ENCODE data around the gene GLTP.
"Not testable (repeated sequence)": the region's sequence is repeated elsewhere in the genome, so short reads cannot be mapped to it uniquely, and the experiment has no call there.

Gene GLTP

GRCh38 chr12:109880043-109880931, at the start of gene GLTP:
GLTP (minus strand) TSS chr12:109880541; CDS start chr12:109880374, 167 bp downstream.
- peak; percentile 86 for DNase-seq

DNA sequence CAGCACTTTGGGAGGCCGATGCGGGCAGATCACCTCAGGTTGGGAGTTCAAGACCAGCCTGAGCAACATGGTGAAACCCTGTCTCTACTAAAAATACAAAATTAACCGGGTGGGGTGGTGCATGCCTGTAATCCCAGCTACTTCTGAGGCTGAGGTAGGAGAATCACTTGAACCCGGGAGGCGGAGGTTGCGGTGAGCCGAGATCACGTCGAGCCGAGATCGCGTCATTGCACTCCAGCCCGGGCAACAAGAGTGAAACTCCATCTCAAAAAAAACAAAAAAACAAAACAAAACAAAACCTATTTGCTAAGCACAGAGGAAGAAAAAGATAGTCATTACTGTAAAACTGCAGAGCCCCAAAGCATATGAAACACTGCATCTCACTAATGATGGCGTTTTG, 49.0 kb upstream of the GLTP start:
- DNase-seq, result not testable (repeated sequence)

- DNase-seq, result no peak
These were observed 47.8 kb upstream of the GLTP start for GRCh38 chr12:109928058-109928656.

- DNase-seq, result peak; percentile 9
These were observed 47.3 kb upstream of the GLTP start for GRCh38 chr12:109927622-109928021.

GRCh38 chr12:109926488-109927210, 46.3 kb upstream of the GLTP start:
- DNase-seq, result no peak

- DNase-seq, result no peak
These were observed 45.7 kb upstream of the GLTP start for GRCh38 chr12:109926016-109926415.

GRCh38 chr12:109925185-109925840, 45.0 kb upstream of the GLTP start:
- no peak for DNase-seq

DNA sequence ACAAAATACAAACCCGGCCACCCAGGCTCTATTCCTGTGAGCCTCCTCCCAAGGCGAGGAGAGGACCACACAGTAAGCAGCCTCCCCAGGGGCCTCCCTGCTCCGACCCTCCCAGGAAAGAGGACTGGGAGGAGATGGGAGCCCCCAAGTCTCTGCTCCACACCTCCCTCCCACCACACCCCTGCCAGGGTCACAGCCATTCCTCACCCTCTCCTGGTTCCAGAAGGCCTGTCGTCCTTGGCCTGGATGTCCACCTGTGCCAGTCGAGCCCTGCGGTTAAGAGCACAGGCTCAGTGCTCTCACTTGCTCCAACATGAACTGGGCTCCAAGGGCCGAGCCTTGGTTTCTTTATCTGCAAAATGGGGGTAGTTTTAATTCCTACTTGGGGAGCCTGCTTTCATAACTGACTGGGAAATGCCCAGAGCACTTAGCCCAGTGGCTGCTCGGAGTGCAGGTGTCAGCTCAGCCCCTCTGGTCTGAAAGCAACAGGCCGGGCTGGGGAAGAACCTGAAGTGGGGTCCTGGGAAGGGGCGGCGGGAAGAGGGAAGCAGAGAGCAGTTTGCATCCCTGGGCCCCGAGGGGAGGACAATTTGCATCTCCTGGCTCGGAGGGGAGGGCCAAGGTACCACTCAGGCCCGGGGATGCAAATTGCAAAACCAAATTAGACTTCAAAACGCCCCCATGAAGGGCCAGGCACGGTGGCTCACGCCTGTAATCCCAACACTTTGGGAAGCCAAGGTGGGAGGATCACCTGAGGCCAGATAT, 43.3 kb upstream of the GLTP start:
- DNase-seq, result no peak

DNA sequence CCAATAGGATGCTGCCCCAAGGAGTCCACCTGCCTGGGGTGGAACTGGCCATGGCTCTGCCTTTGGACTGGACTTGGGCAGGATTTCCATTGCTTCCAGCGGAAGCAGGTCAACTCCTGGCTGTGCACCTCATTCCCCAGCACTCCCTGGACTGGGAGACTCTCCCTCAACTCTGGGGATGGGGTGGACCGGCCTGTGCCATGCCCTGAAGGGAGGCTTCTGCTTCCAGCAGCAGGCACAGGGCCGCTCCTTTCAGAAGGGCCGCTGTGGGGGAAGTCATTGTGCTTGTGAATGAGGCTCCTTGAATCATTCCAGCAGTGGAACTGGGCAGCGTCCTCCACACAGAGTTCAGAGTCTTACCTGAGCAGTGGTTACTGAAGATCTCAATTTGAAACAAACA, 42.7 kb upstream of the GLTP start:
- no peak for DNase-seq

GRCh38 chr12:109921982-109922381, 41.6 kb upstream of the GLTP start:
- no peak for DNase-seq

- no peak for DNase-seq
These were observed 40.0 kb upstream of the GLTP start for GRCh38 chr12:109920261-109920780.

- DNase-seq, result no peak
These were observed 39.1 kb upstream of the GLTP start for GRCh38 chr12:109919456-109919855.

GRCh38 chr12:109916045-109916444, 35.7 kb upstream of the GLTP start:
- no peak for DNase-seq

- DNase-seq, result no peak
These were observed 35.1 kb upstream of the GLTP start for GRCh38 chr12:109915171-109916040.

DNA sequence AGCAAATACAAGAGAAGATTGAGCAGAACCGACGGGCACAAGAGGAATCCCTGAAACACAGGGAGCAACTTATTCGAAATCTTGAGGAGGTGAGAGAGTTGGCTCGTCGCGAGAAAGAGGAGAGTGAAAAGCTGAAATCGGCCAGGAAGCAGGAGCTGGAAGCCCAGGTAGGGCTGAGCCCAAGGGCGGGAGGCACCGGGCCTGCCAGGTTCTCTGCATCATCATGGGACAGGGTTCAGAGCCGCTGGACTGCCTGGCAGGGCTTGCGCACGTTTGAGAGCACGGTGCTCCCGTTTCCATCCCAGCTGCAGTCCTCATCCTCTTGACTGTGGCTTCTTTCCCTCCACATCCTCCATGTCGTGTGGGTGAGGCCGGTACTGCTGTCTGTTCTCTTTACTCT, 34.1 kb upstream of the GLTP start:
- DNase-seq, result no peak

GRCh38 chr12:109912855-109913321, 32.5 kb upstream of the GLTP start:
- DNase-seq, result no peak

GRCh38 chr12:109910969-109911348, 30.6 kb upstream of the GLTP start:
- DNase-seq, result no peak

GRCh38 chr12:109910254-109910968, 30.1 kb upstream of the GLTP start:
- no peak for DNase-seq

DNA sequence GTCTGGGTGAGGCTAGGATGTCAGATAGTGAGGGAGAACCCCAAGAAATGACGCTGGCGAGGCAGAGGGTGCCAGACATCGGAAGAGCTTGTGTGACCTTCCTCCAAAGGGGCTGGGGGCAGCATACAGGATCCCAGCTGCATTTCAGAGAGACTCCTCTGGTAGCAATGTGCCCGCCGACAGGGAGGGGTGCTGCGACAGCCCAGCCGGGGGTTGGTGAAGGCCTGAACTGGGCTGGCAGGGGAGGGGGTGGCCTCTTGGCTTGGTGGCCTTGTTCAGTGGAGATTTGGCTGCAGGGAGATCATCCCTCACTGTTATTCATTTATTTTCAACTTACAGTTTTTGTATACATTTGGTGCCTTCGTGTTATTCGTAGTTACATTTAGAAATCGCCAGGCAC, 25.0 kb upstream of the GLTP start:
- no peak for DNase-seq

DNA sequence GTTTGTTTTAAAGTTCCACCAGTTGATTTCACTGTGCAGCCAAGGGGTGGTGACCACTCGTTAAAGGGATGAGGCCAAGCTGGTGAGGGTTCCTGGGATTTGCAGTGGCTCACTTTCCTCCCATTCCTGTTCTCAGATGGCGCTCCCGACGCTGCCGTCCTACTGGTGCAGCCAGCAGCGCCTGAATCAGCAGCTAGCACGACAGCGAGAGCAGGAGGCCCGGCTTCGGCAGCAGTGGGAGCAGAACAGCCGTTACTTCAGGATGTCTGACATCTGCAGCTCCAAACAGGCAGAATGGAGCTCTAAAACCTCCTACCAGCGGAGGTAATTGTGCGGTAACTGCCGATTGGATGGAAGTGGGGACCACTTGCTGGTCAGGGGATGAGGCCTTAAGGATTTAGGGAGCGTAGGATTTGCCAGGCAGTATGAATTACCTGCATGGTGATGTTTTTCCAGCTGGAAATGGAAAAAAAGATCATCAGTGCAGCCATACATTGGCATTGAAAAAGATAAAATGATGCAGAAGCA, 22.6 kb upstream of the GLTP start:
- no peak for DNase-seq

Data from stimulated activated naive CD4-positive, alpha-beta T cell treated with Interleukin-2 at 50 U/mL for 16 hours (primary cell).